Neural crest cell (in vitro differentiated cells): Measurements from ENCODE around the gene BRIP1. TPM values are rescaled to one million over a fixed set of nuclear protein-coding genes. Genes with fewer than 3 reads are reported as not detected.

Source experiments
- DNase-seq: peaks from one replicate; pipeline ENCODE4 v3.0.0; 2021; ENCODE audit warnings: low read depth, mixed read lengths, low spot score
- H3K27ac Mint-ChIP-seq: one replicate; pipeline ENCODE4 v1.8.0; 2021; ENCODE audit warnings: mild to moderate bottlenecking, mixed read lengths; ENCODE audit not compliant: unreplicated experiment
- H3K27me3 Mint-ChIP-seq: 2 replicates; pipeline ENCODE4 v1.8.0; 2021; ENCODE audit warnings: low read depth, mild to moderate bottlenecking, mixed read lengths
- H3K36me3 Mint-ChIP-seq: 2 replicates; pipeline ENCODE4 v1.8.0; 2021; ENCODE audit warnings: low read depth, mild to moderate bottlenecking, mixed read lengths
- H3K4me1 Mint-ChIP-seq: 2 replicates; pipeline ENCODE4 v1.8.0; 2021; ENCODE audit warnings: mixed read lengths
- H3K4me3 Mint-ChIP-seq: one replicate; pipeline ENCODE4 v1.8.0; 2021; ENCODE audit warnings: mild to moderate bottlenecking, mixed read lengths
- H3K9me3 Mint-ChIP-seq: 2 replicates; pipeline ENCODE4 v1.8.0; 2021; ENCODE audit warnings: mixed read lengths
- CTCF ChIP-seq: fragments of 200-600 bp; sonication (generic); conservative IDR thresholded peaks from 2 replicates; pipeline ENCODE4 v1.5.0; 2021; ENCODE audit warnings: antibody characterized with exemption, mild to moderate bottlenecking
- total RNA-seq: library from RNA; stranded (reverse); gene quantifications from 2 replicates; pipeline ENCODE4 v1.2.1, GENCODE V29; 2021

Gene BRIP1
- total RNA-seq, 1 donor from 2014 or later, result 31.4 TPM

- DNase-seq, result no peak
Observed at GRCh38 chr17:61756561-61756960, 106.8 kb downstream of the BRIP1 start.

GRCh38 chr17:61755668-61756067 lies 107.7 kb downstream of the BRIP1 start:
- H3K27ac Mint-ChIP-seq, result no peak overlapping the region
- H3K4me1 Mint-ChIP-seq, result no peaks in the 10 kb centered on the region
- TF ChIP-seq CTCF, result no peak
- H3K4me3 Mint-ChIP-seq, result no peak overlapping the region
- peaks cover 33% of the 10 kb centered on the region for H3K36me3 Mint-ChIP-seq
- no peaks in the 10 kb centered on the region for H3K9me3 Mint-ChIP-seq
- no peak for DNase-seq
- H3K27me3 Mint-ChIP-seq, result no peaks in the 10 kb centered on the region

More at GRCh38 chr17:61756561-61756960, 106.8 kb downstream of the BRIP1 start:
- H3K36me3 Mint-ChIP-seq, result peaks cover 37% of the 10 kb centered on the region
- no peak overlapping the region for H3K27ac Mint-ChIP-seq
- peaks cover 3% of the 10 kb centered on the region for H3K9me3 Mint-ChIP-seq
- H3K27me3 Mint-ChIP-seq, result no peaks in the 10 kb centered on the region
- no peak for TF ChIP-seq CTCF
- H3K4me1 Mint-ChIP-seq, result no peaks in the 10 kb centered on the region
- no peak overlapping the region for H3K4me3 Mint-ChIP-seq

GRCh38 chr17:61755078-61755477 lies 108.2 kb downstream of the BRIP1 start:
- no peak for TF ChIP-seq CTCF
- Mint-ChIP-seq H3K4me1 (no peaks in the 10 kb centered on the region), H3K9me3 (no peaks in the 10 kb centered on the region), H3K4me3 (no peak overlapping the region), H3K36me3 (peaks cover 27% of the 10 kb centered on the region), H3K27me3 (no peaks in the 10 kb centered on the region), H3K27ac (no peak overlapping the region)
- DNase-seq, result no peak

GRCh38 chr17:61754124-61754523 lies 109.2 kb downstream of the BRIP1 start:
- DNase-seq, result no peak
- Mint-ChIP-seq H3K4me1 (no peaks in the 10 kb centered on the region), H3K27me3 (no peaks in the 10 kb centered on the region), H3K36me3 (peaks cover 26% of the 10 kb centered on the region), H3K4me3 (no peak overlapping the region), H3K27ac (peak overlapping the region; percentile 60), H3K9me3 (no peaks in the 10 kb centered on the region)
- no peak for TF ChIP-seq CTCF

- DNase-seq, result no peak
- Mint-ChIP-seq H3K4me3 (no peak overlapping the region), H3K36me3 (peaks cover 26% of the 10 kb centered on the region), H3K4me1 (no peaks in the 10 kb centered on the region), H3K27ac (peak overlapping the region; percentile 60), H3K9me3 (no peaks in the 10 kb centered on the region), H3K27me3 (no peaks in the 10 kb centered on the region)
- no peak for TF ChIP-seq CTCF
Observed at GRCh38 chr17:61753696-61754095, 109.6 kb downstream of the BRIP1 start.

- H3K9me3 Mint-ChIP-seq, result peaks cover 13% of the 10 kb centered on the region
- H3K27ac Mint-ChIP-seq, result no peak overlapping the region
- DNase-seq, result no peak
- no peak overlapping the region for H3K4me3 Mint-ChIP-seq
- H3K36me3 Mint-ChIP-seq, result peaks cover 37% of the 10 kb centered on the region
- no peaks in the 10 kb centered on the region for H3K27me3 Mint-ChIP-seq
- no peak for TF ChIP-seq CTCF
- no peaks in the 10 kb centered on the region for H3K4me1 Mint-ChIP-seq
Observed at GRCh38 chr17:61750656-61751055, 112.7 kb downstream of the BRIP1 start.
